ENCODE measurements around the gene GALNT18. TPM values are rescaled to one million over a fixed set of nuclear protein-coding genes. Genes with fewer than 3 reads are reported as not detected.

Gene GALNT18
- total RNA-seq, 1 donor from 2014 or later: 11.7 TPM

GRCh38 chr11:11545285-11546275 is 76.2 kb downstream of the GALNT18 start:
- peaks cover 4% of the 10 kb centered on the region for H3K4me1 Mint-ChIP-seq (ENCODE audit: unreplicated experiment)
- no peaks in the 10 kb centered on the region for H3K9me3 Mint-ChIP-seq

GRCh38 chr11:11543656-11544055 is 78.1 kb downstream of the GALNT18 start:
- Mint-ChIP-seq H3K27me3 (no peaks in the 10 kb centered on the region), H3K27ac (no peak overlapping the region), H3K4me3 (no peak overlapping the region), H3K36me3 (no peaks in the 10 kb centered on the region), H3K9me3 (no peaks in the 10 kb centered on the region), H3K4me1 (ENCODE audit: unreplicated experiment) (peaks cover 11% of the 10 kb centered on the region)
- no peak for TF ChIP-seq CTCF (conservative IDR thresholded peaks at IDR 0.05)
- no peak for DNase-seq (ENCODE audit: extremely low spot score, unreplicated experiment)

More at GRCh38 chr11:11545285-11546275, 76.2 kb downstream of the GALNT18 start:
- H3K36me3 Mint-ChIP-seq: no peaks in the 10 kb centered on the region
- no peak overlapping the region for H3K27ac Mint-ChIP-seq
- no peak overlapping the region for H3K4me3 Mint-ChIP-seq
- no peaks in the 10 kb centered on the region for H3K27me3 Mint-ChIP-seq
- TF ChIP-seq CTCF (conservative IDR thresholded peaks at IDR 0.05): no peak
- DNase-seq (ENCODE audit: extremely low spot score, unreplicated experiment): no peak

- H3K27ac Mint-ChIP-seq: no peak overlapping the region
- no peak for TF ChIP-seq CTCF (conservative IDR thresholded peaks at IDR 0.05)
- H3K27me3 Mint-ChIP-seq: no peaks in the 10 kb centered on the region
Measured at GRCh38 chr11:11540157-11540556, 81.6 kb downstream of the GALNT18 start.

GRCh38 chr11:11538277-11538960 is 83.4 kb downstream of the GALNT18 start:
- no peaks in the 10 kb centered on the region for H3K27me3 Mint-ChIP-seq
- H3K27ac Mint-ChIP-seq: no peak overlapping the region
- no peak for DNase-seq (ENCODE audit: extremely low spot score, unreplicated experiment)
- H3K4me3 Mint-ChIP-seq: no peak overlapping the region
- peaks cover 10% of the 10 kb centered on the region for H3K4me1 Mint-ChIP-seq (ENCODE audit: unreplicated experiment)
- no peak for TF ChIP-seq CTCF (conservative IDR thresholded peaks at IDR 0.05)
- no peaks in the 10 kb centered on the region for H3K36me3 Mint-ChIP-seq
- H3K9me3 Mint-ChIP-seq: no peaks in the 10 kb centered on the region

More at GRCh38 chr11:11540157-11540556, 81.6 kb downstream of the GALNT18 start:
- H3K9me3 Mint-ChIP-seq: no peaks in the 10 kb centered on the region
- no peaks in the 10 kb centered on the region for H3K36me3 Mint-ChIP-seq
- H3K4me1 Mint-ChIP-seq (ENCODE audit: unreplicated experiment): peaks cover 10% of the 10 kb centered on the region
- no peak overlapping the region for H3K4me3 Mint-ChIP-seq
- DNase-seq (ENCODE audit: extremely low spot score, unreplicated experiment): no peak

- no peak for DNase-seq (ENCODE audit: extremely low spot score, unreplicated experiment)
- no peak for TF ChIP-seq CTCF (conservative IDR thresholded peaks at IDR 0.05)
- no peak overlapping the region for H3K27ac Mint-ChIP-seq
- H3K9me3 Mint-ChIP-seq: no peaks in the 10 kb centered on the region
- H3K4me1 Mint-ChIP-seq (ENCODE audit: unreplicated experiment): peaks cover 10% of the 10 kb centered on the region
- no peak overlapping the region for H3K4me3 Mint-ChIP-seq
- H3K27me3 Mint-ChIP-seq: no peaks in the 10 kb centered on the region
- no peaks in the 10 kb centered on the region for H3K36me3 Mint-ChIP-seq
Measured at GRCh38 chr11:11537871-11538270, 83.9 kb downstream of the GALNT18 start.

All from type B pancreatic cell (in vitro differentiated cells).